SK-N-MC (cell line): ENCODE data around the gene ADIRF.
A peak's percentile ranks its signal among the peaks of the same experiment; 100 is the strongest.

ENCODE experiments used
- DNase-seq: peaks from one replicate; pipeline ENCODE4 v3.0.0-alpha.2; 2011; ENCODE audit warnings: low read depth, low spot score
- H3K27ac ChIP-seq: fragments of 200-600 bp; sonication (generic); 2 replicates; pipeline ENCODE4 v1.5.1; 2016; ENCODE audit warnings: mixed run types
- H3K36me3 ChIP-seq: fragments of 200-600 bp; sonication (generic); 2 replicates; pipeline ENCODE4 v1.6.1; 2017; ENCODE audit warnings: antibody characterized with exemption, low read length, mixed read lengths; ENCODE audit not compliant: insufficient read depth
- H3K4me3 ChIP-seq: fragments of 200-600 bp; sonication (generic); 2 replicates; pipeline ENCODE4 v1.5.1; 2016
- H3K9ac ChIP-seq: fragments of 200-600 bp; sonication (generic); 2 replicates; pipeline ENCODE4 v1.8.0; 2017; ENCODE audit warnings: mixed run types, mixed read lengths; ENCODE audit not compliant: insufficient read length
- H3K9me3 ChIP-seq: fragments of 200-600 bp; sonication (generic); 2 replicates; pipeline ENCODE4 v1.6.1; 2017; ENCODE audit warnings: low read depth, mild to moderate bottlenecking, antibody characterized with exemption, low read length, moderate library complexity, mixed read lengths
- EZH2 ChIP-seq: fragments of 200-600 bp; sonication (generic); IDR thresholded peaks from one replicate; pipeline ENCODE4 v1.6.1; 2017; ENCODE audit warnings: antibody characterized with exemption
- FOXP2 ChIP-seq: optimal IDR thresholded peaks from 2 replicates; pipeline ENCODE3; 2011; ENCODE audit warnings: mild to moderate bottlenecking, moderate library complexity; ENCODE audit not compliant: insufficient read depth; ENCODE audit errors: extremely low read length, control extremely low read depth
- POLR2AphosphoS5 ChIP-seq: IDR thresholded peaks from 2 replicates; pipeline ENCODE4 v1.6.1; 2012; ENCODE audit warnings: mild to moderate bottlenecking, low read depth, low read length, borderline replicate concordance

The ADIRF gene

DNA sequence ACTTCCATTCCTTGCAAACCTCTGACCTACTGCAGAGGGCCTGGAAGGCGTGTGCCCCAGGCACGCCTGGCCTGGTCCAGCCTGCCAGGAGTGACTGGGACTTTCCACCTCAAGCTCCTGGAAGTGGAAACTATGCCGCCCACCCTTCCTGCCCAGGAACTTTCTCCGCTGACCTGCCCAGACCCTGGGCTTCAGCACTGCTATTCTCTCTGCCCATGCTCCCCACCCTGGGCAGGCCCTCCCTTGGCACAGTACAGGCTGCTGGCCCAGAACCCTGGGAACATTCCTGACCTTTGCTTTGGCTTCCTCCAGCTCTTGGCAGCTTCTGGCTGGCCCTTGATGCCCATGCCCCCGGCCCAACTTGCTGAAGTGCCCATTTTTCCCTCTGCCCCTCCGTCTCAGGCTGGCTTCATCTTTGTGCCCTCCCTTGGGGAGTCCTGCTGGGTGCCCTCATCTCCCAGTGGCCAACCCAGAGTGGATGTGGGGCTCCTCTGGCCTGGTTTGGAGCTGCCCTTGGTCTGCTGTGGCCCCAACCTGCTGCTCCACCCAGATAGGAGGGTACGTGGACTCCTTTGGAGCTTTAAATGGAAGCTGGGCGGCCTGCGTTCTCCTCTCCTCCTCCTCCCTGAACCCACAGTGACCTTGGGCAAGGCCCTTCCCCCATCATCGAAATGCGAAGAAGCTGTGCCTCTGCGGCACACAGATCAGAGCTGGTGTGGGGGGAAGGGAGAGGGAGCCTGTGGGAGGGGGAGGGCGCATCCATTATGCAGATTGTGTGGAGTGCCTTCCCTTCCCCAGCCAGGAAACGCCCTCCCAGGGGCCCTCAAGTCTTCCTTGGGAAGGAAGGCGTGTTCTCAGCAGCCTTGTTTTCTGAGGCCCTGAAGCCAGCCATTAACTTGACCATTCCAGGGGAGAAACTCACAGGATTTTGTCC lies 14.3 kb upstream of the ADIRF start:
- no peak overlapping the region for H3K9ac ChIP-seq
- no peak for DNase-seq

DNA sequence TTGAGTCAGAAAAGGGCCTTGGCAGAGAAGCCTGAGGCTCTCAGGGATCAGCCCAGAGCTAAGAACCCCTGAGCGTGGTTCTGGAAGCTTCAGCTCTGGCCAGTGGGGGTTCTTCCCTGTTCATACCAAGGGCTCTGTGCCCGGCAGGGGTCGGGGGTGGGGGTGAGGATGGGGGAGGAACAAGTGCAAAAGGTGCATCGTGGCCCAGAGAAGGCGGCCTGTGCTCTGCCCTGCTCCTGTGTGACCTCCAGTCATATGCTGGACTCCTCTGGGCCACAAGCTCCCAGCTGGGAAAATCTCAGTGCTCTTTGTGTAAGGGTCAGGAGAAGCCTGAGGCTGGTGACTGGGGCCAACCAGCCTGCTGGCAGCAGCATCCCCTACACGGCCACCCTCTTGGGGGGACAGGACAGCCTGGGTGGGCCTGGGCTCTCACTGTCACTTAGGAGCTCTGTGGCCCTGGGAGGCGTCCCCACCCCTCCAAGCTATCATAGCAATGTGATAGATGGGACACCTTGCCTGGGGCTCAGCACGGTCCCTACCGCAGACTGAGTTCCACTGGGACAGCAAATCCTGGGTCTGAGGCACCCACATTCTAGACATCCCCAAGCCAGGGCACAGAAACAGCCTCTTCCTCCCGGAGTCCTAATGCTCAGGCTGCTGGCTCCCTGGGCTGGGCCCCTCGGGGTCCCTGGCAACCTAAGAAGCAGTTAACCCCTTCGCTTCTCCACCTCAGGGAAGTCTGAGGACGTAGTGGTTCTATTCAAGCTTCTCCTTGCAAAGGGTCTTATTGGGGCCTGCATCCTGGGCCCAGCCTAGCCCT lies 13.4 kb upstream of the ADIRF start:
- Histone ChIP-seq H3K27ac (peak overlapping the region; percentile 57; the same call in 1 of the 2 replicates), H3K9ac (no peak overlapping the region), H3K9me3 (no peaks in the 10 kb centered on the region), H3K36me3 (no peaks in the 10 kb centered on the region), H3K4me3 (peak overlapping the region; percentile 49)
- no peak for TF ChIP-seq EZH2
- DNase-seq: no peak

More for the DNA sequence above, 14.3 kb upstream of the ADIRF start:
- Histone ChIP-seq H3K9me3 (no peaks in the 10 kb centered on the region), H3K4me3 (peak overlapping the region; percentile 49), H3K27ac (peak overlapping the region; percentile 57; the same call in 1 of the 2 replicates), H3K36me3 (no peaks in the 10 kb centered on the region)
- peak; percentile 31; the same call in 1 of the 2 replicates for TF ChIP-seq POLR2AphosphoS5
- no peak for TF ChIP-seq FOXP2
- no peak for TF ChIP-seq EZH2

GRCh38 chr10:86955501-86956194 lies 12.6 kb upstream of the ADIRF start:
- Histone ChIP-seq H3K36me3 (no peaks in the 10 kb centered on the region), H3K9me3 (no peaks in the 10 kb centered on the region), H3K27ac (no peak overlapping the region), H3K4me3 (no peak overlapping the region), H3K9ac (no peak overlapping the region)
- no peak for TF ChIP-seq POLR2AphosphoS5
- no peak for TF ChIP-seq FOXP2
- no peak for TF ChIP-seq EZH2
- DNase-seq: no peak

GRCh38 chr10:86956195-86956847 lies 12.0 kb upstream of the ADIRF start:
- Histone ChIP-seq H3K9me3 (no peaks in the 10 kb centered on the region), H3K36me3 (no peaks in the 10 kb centered on the region), H3K9ac (no peak overlapping the region), H3K27ac (no peak overlapping the region), H3K4me3 (no peak overlapping the region)
- TF ChIP-seq FOXP2 (no peak), POLR2AphosphoS5 (no peak), EZH2 (no peak)
- DNase-seq: no peak

DNA sequence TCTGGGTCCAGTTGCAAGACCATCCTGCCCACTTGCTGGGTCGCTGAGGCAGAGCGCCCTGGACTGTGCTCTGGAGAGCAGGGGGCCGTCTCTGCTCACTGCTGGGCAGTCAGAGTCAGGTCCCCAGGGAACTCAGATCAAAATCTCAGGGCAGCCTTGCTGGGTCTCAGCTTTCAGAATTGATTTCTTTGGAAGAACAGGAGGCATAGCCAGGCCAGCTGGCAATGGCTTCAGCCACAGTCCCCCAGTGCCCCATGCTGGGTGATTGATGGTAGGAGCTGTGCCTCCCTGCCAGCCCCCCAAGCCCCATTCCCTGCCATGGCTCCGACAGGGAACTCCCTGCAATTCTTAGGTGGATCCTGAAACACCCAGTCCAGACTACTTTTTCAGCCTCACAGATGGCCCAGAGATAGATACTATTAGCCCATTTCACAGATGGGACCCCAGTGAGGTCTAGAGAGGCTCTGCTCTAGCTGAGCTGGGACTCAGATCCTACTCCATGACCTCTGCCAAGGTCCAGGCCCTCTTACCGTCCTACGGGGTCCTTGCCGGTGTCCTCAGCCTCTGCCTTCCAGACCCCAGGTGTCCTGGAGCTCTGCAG lies 11.3 kb upstream of the ADIRF start:
- Histone ChIP-seq H3K9me3 (no peaks in the 10 kb centered on the region), H3K36me3 (no peaks in the 10 kb centered on the region), H3K9ac (no peak overlapping the region), H3K4me3 (no peak overlapping the region), H3K27ac (no peak overlapping the region)
- TF ChIP-seq FOXP2: no peak
- TF ChIP-seq POLR2AphosphoS5: no peak
- TF ChIP-seq EZH2: no peak
- no peak for DNase-seq

- H3K36me3 ChIP-seq: no peaks in the 10 kb centered on the region
- no peak for DNase-seq
- no peak within 1 kb of the TSS for H3K9ac ChIP-seq
- TF ChIP-seq FOXP2: no peak
- TF ChIP-seq EZH2: no peak
- TF ChIP-seq POLR2AphosphoS5: no peak
- H3K4me3 ChIP-seq: no peak within 1 kb of the TSS
- no peaks in the 10 kb centered on the region for H3K9me3 ChIP-seq
- no peak within 1 kb of the TSS for H3K27ac ChIP-seq
These were observed 10.7 kb upstream of the ADIRF start, which contains the start of gene MMRN2 for GRCh38 chr10:86957471-86958115. Gene MMRN2 (minus strand): TSS chr10:86957615. CDS start chr10:86957541, 74 bp downstream.
